ENCODE measurements around the gene TRIM14.
"Not testable (repeated sequence)": the region's sequence is repeated elsewhere in the genome, so short reads cannot be mapped to it uniquely, and the experiment has no call there.

Gene TRIM14

DNA sequence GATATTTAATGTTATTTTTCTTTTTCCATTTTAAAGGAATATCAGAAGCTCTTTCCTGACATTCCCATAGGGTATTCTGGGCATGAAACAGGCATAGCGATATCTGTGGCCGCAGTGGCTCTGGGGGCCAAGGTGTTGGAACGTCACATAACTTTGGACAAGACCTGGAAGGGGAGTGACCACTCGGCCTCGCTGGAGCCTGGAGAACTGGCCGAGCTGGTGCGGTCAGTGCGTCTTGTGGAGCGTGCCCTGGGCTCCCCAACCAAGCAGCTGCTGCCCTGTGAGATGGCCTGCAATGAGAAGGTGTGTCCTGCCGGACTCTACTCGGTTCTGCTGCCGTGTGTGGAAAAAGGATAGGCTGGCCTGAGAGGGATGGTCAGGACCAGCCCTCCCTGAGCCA, 38.2 kb downstream of the TRIM14 start:
- no peak for DNase-seq

DNA sequence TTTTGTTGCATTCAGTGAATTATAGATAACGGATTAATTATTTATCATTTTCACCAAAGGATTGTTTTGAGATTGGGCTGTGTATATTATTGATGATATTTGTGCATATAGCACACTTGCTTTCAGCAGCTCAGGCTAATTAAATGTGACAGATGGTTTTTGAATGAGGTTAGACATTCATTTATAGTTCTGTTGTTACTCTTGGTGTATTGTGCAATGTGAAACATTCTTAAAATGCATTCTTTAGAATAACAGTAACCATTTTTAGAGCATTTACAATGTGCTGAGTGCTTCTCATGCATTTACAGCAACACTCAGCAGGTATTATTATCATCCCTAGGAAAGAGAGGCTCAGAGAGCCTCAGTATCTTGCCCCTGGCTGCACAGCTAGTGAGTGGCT, 38.7 kb downstream of the TRIM14 start:
- no peak for DNase-seq

DNA sequence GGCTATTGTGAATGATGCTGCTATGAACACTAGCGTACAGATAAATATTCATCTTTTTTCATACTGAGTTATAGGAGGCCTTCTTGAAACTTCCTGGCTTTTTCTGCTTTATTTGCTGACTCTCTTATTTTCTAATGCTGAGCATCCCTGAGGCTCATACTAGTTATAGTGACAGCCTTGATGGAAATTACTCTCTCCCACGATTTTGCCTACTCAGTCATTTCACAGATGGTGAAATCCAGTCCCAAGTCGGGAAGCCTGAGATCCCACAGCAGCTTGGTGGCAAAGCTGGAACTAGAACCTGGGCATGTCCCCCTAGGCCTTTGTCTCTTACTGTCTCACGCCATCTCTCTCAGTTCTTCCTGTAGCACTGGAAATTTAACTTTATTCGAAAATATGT, 40.1 kb downstream of the TRIM14 start:
- no peak for DNase-seq

DNA sequence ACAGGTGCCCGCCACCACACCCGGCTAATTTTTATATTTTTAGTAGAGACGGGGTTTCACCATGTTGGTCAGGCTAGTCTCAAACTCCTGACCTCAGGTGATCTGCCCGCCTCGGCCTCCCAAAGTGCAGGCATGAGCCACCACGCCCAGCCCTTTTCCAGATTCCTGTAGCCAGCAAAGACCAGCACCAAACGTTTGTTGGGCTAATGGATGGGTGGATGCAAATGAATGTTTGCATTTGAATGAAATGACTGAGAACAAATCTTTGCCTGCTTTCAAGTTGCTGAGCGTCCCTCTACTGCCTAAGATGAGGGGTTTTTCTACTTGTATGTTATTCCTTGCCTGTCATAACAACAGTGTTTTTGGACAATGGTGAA, 42.5 kb downstream of the TRIM14 start:
- not testable (repeated sequence) for DNase-seq

DNA sequence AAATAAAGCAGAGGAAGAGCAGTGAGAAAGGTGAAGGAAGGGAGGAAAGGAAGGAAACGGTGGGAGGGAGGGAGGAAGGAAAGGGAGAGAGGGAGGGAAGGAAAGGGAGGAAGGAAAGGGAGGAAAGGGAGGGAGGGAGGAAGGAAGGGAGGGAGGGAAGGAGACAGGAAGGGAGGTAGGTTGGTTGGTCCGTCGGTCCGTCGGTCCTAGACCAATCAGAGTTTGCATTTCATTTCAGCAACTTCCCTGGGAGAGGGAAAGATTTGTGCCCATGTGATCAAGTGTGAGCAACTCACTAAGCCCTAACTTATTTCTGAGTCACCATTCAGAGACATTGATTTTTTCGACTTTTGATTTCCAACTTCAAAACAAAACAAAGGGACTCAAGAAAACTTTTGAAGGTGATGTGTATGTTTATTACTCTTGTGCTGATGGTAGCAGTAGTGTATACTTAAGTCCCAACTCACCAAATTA, 43.7 kb downstream of the TRIM14 start:
- peak; percentile 43 to 50 for DNase-seq

DNA sequence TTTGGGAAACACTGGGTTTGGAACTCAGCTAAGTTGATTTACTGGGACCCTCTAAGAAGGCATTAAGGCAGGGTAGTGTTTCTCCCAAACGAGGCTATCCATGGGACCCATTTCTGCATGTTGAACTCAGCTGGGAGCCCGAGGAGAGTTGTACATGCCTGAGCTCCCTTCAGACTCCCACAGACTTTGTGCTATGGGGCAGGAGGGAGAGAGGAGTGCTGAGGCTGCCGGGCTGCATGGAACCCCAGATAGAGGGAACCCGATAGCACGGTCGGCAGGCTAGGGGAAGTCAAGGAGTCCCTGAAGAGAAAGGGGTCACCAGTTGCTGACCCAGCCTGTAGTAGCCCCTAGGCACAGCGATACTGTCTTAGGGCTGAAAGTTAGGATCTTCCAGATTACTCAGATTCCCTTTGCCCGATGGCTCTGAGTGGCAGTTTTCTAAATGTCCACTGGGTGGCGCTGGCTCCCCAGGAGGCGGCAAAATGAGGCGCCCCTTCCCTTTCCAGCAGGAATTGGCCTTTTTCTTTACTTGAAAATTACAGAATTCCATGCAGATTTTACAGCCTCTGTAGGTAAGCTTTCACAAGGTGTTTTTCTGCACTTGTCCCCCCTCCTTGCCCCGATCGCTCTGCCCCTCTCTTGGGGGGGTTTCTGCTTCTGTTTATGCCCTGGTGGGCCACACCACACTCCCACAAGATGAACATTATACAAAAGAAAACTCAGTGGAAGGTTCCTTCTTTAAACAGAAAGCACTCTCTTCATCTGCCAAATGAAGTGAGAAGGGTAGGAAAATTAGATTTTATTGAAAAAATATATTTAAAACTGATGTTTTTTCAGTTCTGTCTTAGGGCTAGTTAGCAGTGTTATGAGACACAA, 44.7 kb downstream of the TRIM14 start:
- peak; percentile 64 to 67 for DNase-seq

DNA sequence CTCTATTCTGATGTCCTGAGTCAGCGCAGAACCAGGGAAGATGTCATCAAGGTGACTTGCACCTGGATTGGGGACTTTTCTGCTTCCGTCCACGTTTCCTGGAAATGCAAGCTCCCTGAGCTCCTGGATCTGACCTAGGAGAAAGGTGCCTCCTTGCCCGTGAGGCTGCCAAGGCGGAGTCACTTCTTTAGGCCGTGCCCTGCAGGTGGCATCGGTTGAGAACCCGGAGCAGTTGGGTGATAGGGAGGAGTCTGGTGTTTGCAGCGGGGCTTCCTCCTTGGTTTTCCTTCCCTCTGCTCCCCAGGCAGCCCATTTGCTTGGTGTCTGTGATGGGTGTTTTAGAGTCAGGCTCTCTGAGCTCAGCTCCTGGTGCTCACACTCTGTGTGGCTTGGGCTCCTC, 47.3 kb downstream of the TRIM14 start:
- DNase-seq = no peak

DNA sequence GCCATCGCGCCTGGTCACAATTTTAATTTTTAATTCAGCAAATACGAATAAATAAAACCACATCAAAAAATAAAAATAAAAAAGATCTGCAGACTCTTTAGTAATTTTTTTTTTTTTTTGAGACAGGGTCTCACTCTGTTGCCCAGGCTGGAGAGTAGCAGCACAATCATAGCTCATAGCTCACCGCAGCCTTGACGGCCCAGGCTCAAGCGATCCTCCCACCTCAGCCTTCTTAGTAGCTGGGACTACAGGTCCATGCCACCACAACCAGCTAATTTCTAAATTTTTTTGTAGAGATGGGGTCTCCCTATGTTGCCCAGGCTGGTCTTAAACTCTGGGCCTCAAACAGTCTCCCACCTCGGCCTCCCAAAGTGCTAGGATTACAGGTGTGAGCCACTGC, 48.3 kb downstream of the TRIM14 start:
- DNase-seq = no peak

DNA sequence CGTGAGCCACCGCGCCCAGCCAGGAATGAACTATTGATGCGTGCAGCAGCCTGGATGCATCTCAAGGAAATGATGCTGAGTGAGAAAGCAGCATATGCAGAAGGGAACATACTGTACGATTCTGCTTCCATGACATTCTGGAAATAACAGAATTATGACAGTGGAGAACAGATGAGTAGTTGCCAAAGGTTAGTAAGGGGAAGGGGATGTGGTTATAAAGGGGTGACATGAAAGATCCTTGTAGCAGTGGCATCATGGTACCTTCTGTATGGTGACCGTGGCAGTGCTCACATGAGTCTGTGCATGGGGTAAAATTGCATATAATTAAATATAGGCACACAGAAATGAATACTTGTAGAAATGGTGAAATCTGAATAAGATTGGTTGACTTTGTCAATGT, 49.5 kb downstream of the TRIM14 start:
- no peak for DNase-seq

DNA sequence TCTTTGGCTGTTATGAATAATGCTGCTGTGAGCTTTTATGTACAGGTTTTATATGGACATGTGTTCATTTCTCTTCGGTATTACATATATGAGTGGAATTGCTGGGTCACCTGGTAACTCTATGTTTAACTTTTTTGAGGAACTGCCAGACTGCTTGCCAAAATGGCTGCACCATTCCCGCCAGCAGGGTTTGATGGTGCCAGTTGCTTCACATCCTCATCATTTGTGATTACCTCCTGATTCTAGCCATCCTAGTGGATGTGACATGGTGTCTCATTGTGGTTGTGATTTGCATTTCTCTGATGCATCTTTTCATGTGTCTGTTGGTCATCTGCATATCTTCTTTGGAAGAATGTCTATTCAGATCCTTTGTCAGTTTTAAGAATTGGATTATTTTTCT, 51.8 kb downstream of the TRIM14 start:
- peak in 1 of 2 donors; percentile 33 for DNase-seq

DNA sequence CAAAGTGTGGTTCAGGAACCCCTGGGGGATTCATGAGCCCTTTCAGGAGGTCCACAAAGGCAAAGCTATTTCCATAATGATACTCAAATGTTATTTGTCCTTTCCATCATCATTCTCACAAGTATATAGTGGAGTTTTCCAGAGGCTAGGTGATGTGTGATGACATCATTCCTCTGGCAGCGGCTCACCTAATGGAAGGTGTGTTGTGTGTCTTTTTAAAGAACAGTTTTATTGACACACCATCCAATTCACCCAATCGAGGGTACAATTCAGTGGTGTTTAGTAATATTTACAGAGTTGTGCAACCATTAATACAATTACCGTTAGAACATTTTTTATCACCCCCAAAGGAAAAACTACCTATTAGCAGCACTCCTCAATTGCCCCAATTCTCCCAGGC, 52.8 kb downstream of the TRIM14 start:
- DNase-seq = no peak

DNA sequence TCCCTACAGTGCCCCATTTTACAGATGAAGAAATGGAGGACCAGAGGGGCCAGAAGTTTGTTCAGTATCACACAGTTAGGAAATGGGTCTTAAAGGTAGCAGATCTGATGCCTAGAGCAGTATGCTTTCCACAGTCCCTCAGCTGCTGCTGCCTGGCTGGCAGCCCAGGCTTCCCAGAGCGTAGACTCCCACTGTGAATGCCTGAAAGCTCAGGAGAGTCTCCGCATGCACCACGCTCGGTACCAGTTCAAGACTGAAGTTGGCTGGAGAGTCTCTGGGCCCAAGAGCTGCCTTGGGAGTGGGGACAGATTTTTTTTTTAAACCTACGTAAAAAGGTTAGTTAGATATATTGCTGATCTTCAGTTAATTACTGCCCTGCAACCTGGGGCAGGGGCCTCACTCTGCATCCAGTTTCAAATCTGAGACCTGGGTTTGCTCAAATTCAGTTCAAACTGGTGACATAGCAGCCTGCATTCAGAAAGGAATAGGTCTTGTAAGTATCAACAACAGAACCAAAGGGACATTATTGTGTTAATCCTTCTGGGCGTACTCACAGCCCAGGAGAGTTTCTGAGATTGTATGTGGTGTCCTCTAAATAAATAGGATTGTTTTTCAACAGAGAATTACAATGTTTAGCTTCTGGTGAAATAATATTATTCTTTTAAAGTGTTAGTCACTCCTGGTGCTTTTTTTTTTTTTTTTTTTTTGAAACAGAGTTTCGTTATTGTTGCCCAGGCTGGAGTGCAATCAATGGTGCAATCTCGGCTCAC, 54.2 kb downstream of the TRIM14 start:
- no peak for DNase-seq

DNA sequence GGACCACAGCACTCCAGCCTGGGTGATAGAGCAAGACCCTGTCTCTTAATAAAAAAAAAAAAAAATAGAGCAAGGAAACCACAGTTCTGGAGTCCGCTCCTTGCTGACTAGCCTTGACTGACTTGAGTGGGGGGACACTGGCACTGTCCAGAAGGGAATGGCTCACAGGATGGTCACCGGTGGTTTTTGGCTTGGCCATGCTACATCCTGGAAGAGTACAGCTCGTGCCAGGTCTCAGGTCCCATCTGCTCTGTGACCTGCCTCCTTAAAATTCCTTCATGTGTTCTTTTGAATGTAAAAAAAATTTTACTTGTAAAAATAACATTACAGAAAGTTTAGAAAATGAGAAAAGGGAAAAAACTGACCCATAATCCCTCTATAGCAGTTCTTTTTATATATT, 56.9 kb downstream of the TRIM14 start:
- DNase-seq = no peak

DNA sequence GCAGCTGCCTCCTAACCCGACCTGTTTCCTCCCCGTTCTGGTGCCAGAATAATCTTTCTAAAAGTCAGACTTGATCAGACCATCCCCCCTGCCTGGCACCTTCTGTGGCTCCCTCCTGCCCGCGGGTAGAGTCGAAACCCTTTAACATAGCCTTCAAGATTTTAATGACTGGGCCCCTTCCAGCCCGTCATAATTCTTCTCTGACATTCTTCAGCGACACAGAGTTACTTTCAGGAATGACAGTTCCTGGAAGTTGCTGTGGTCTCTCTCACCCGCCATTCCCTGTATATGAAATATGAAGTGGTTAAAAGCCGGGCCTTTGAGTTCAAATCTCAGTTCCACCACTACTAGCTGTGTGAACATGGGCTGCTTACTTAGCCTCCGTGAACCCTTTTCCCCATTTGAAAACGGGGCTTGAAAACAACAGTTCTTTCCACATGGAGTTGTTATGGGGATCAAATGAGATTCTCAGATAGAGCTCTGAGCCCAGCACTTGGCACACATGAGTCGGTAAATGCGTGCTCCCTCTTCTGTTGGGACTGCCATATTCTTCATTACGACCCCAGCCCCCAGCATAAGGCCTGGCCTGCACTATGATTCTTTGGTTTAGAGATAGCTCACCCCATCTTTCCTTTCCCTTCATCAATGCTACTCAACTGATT, 61.8 kb downstream of the TRIM14 start:
- DNase-seq = peak in 1 of 2 donors; percentile 7

DNA sequence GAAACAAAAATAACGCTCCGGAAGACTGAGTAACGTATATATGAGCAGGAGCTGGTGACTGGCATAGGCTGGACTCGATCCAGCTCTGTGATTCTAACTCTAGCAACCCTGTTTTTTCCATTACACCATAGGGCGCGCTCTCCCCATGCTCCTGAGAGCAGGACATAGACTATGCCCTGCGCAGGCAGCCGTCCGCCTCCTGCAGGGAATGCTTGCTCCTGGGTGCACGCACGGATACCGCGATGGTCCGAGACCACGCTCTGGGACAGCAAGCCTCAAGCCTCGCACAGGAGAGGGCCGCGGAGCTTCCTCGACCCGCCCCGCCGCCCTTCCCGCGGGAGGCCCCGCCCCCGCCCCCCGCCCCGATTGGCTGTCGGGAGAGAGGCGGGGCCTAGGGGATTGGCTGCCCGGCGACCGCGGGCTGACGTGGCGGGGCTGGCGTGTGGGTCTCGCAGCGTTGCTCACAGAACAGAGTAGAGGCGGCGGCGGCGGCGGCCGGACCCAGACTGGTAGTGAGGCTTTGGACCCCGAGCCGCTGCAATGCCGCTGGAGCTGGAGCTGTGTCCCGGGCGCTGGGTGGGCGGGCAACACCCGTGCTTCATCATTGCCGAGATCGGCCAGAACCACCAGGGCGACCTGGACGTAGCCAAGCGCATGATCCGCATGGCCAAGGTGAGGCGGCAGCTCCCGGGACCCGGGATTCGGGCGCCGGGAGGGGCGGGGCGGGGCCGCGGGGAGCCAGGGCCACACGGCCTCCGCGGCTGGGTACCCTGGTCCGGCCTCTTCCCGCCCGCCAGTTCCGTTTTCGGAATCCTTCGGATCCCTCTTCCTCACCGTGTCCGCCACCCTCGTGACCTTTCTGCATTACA, 62.5 kb downstream of the TRIM14 start, which contains the start of gene NANS:
NANS (plus strand) TSS at position 464 of the 869 bp plus-strand sequence; CDS start at position 541, 77 bp downstream.
- peak; percentile 90 to 95 for DNase-seq

DNA sequence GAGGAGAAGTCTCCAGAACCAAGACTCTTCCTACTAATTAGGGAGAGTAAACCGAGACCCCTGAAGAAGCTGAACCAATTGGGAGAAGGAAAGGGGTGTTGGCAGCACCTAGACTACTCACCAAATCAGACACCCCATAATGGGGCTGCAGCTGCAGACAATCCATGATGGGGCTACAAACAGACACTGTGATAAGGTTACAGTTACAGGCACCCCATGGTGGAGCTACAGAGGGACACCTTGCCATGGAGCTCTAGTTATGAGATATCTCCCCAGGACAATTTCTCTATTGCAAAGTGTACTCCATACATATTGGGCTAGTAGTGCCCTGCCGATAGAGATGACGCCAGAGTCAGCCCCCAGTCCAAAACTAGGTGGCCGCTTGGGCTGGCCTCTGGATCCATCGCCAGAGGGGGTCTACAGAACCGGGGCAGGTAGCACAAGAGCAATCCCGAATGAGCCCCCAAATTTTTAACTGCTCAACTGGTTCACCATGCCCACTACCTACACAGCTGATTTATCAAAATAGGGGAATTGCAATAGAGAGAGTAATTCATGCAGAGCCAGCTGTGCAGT, 64.6 kb downstream of the TRIM14 start:
- DNase-seq = no peak

DNA sequence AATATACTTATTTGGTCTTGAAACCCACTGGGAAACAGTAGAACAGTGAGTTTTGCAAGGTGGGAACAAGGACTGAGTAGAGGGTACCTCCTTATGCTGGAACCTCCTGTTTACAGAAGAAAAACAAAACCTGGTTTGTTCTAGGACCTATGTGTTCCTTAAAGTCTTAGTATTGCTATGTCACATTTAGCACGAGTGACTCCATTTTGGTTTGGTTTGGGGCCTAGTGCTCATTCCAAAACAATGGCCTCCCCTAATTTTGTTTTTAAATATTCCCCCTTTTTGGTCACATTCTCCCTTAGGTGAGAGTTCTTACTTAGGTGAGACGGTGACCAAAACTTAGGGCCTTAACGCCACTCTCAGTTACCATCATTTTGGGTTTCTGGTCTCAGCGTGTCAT, 68.7 kb downstream of the TRIM14 start:
- DNase-seq = no peak

DNA sequence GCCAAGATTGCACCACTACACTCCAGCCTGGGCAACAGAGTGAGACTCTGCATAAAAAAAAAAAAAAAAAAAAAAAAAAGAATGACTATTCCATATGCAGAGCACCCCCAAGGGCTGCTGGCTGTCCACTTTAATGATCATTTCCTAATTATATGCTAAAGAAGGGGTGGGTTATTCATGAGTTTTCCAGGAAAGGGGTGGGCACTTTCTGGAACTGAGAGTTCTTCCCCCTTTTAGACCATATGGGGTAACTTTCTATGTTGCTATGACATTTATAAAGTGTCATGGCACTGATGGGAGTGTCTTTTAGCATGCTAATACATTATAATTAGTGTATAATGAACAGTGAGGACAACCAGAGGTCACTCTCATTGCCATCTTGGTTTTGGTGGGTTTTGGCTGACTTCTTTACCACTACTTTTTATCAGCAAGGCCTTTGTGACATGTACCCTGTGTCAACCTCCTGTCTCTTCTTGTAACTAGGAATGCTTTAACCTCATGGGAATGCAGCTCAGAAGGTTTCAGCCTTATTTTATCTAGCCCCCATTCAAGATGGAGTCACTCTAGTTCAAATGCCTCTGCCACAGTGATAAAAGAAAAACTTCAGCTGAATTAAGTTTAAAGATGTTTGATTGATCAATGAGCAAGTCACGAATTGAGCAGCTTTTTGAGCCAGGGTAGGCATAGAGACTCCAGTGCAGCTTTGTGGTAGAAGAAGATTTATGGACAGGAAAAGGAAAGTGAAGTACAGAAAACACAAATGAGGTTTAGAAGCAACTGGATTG, 69.5 kb downstream of the TRIM14 start:
- peak in 1 of 2 donors; percentile 52 for DNase-seq

DNA sequence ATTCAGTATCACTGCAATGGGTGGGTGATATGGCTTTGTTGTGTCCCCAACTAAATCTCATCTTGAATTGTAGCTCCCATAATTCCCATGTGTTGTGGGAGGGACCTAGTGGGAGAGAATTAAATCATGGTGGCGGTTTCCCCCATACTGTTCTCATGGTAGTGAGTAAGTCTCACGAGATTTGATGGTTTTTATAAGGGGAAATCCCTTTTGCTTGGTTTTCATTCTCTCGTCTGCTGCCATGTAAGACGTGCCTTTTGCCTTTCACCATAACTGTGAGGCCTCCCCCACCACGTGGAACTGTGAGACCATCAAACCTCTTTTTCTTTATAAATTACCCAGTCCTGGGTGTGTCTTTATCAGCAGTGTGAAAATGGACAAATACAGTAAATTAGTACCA, 72.0 kb downstream of the TRIM14 start:
- DNase-seq = peak in 1 of 2 donors; percentile 10

DNA sequence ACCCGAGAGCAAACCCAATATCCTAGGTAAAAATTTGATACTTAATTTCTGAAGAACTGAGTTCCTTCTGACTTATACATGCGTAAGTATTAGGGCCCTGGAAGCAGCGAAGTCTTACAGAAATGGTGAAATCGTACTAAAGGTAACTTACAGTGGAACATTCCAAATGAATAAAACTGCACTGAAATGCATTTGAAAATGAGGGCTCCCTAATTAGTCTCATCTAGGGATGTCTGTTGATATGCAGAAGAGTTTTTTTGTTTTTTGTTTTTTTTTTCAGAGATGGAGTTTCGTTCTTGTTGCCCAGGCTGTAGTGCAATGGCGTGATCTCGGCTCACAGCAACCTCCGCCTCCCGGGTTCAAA, 72.9 kb downstream of the TRIM14 start:
- no peak for DNase-seq

Measured in inflammatory macrophage (primary cell).